Renal pelvis (tissue), 4 donors: Measurements from ENCODE around the gene CDH4. TPM values are rescaled to one million over a fixed set of nuclear protein-coding genes. Genes with fewer than 3 reads are reported as not detected.

Experiments used
- DNase-seq: peaks from one replicate; pipeline ENCODE4 v3.0.0-alpha.2; 2013
- polyA plus RNA-seq, 3 donors: library from polyadenylated mRNA; unstranded; fragments of 120-200 nt; gene quantifications; one replicate each; pipeline ENCODE4 v1.2.1, GENCODE V29; 2013; ENCODE audit not compliant: insufficient read length in 3 of 3

The CDH4 gene
- polyA plus RNA-seq, 3 donors, result 8.4 to 9.5 (median 8.7) TPM

DNA sequence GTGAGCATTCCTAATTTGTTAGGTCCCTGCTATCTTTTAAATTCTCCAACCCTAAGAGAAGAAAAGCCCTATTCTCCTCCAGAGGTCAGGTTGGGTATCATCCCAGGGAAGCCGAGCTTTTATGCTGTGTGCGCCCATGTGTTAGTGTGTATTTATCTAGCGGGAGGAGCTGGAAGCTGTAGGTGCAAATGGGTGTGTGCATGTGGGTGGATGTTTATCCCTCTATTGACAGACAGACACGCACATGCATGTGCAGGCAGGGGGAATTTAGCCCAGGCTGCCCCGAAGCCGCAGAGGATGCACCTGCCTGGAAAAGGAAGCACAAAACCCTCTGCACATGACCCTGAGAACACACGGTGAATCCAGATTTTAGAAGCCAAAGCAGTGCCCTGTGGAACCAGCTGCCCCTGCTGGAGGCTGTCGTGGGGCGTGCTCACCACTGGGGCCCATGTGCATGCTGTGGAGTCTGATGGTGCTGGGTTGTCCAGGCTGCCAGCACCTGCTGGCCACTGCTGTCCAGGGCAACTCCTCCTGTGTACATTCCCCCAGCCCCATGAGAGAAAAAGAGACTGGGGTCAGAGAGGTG, 416.1 kb downstream of the CDH4 start:
- no peak for DNase-seq

DNA sequence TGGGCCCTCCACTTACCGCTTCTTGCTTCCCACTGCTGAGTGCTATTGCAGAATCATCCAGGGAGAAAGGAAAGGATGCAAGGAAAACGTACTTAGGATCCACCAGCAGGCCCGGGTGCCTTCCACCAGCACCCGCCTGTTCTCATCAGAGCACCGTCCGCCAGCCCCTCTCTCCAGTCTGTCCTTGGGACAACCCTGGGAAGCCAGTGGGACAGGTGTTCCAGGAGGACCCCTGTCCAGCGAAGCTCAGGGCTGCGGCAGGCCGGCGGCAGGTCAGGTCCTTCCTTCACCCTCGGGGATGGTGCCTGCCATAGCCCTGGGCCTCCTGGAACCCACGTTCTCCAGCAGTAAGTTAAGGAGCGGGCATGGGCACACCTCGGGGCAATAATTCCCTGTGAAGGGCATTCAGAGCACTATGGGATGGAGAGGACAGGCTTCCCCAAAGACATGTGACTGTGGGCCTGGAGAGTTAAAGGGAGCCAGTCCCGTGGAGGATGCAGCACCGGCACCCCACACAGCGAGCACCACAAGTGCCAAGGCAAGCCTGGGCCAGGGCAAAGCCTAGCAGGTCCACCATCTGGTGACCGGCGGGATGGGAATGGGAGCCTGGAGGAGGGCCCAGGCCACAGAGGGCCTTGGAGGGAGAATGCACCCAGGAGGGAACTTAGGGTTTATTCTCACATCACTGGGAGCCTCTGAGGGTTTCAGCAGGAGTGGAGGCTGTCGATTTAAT, 416.9 kb downstream of the CDH4 start:
- no peak for DNase-seq

DNA sequence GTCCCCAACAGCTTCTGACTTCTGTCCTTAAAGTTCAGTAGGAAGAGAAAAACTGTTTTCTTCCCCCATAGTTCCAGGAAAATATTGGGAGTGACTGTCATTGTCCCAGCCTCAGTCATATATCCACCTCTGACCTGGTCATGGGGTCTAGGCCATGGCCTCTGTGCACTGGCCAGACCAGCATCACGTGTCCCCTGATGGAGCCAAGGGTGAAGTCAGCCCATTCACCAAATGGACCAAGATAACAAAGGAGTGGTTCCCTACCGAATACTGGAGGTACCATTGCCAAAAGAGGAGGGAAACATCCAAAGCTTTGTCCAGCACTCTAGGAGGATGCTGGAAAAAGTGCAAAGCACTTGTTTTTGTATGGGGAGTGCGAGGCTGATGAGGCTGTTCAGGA, 418.2 kb downstream of the CDH4 start:
- DNase-seq, result no peak

DNA sequence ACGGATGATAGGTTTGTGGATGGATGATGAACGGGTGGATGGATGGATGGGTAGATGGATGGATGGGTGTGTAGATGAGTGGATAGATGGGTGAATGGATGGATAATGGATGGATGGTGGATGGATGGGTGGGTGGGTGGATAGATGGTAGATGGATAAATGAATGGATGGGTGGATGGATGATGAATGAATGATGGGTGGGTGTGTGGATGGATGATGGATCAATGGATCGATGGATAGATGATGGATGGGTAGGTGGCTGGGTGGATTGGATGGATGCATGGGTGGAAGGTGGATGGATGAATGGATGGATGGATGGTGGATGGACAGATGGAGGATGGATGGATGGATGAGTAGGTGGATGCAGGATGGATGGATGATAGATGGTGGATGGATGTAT, 419.5 kb downstream of the CDH4 start:
- DNase-seq, result no peak

DNA sequence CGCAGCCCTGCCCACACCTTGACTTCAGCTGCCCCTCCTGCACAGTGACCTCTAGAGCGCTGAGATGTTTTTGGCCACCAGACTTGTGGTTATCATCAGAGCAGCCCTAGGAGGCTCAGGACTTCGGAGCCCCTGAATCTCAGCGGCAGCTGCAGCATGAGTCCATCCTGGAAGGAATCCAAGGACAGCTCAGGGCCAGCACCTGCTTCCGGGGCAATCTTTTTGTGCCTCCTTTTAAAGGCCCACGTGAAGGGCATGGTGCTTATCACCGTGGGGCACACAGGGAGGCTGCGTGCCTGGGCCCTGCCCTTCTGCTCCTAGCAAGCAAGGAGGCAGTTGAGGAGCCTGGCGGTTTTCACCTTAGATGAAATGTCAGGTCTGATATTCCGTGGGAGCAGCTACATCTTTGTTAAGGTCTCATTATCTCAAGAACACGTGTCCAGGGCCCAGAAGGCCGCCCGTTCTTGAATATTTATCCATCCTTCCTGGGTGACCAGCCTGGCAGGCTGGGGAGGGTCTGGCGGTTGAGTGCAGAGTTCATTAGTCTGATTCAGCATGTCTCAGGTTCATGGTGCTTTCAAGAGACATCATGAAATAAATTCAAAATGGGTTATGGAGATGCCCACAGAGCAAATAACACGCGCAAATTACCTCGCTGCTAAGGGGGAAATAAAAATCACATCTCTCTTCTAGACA, 421.2 kb downstream of the CDH4 start:
- DNase-seq, result no peak

DNA sequence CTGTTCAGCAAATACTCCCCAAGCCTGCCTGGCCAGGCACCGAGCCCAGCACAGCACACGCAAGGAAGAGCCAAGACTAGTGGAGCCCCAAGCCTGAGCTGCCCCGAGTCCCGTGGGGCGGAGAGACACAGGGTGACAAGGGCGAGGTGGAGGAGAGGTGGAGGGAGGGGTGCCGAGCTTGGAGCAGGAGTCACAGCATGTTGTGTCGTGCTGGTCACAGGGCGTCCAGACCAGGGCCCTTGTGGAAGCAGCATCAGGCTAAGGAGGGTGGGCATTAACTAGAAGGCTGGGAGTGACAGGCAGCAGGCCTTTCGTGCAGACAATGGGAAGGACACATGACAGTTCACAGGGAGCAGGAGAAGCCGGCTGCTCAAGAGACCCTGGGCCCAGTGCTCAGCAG, 422.1 kb downstream of the CDH4 start:
- no peak for DNase-seq

DNA sequence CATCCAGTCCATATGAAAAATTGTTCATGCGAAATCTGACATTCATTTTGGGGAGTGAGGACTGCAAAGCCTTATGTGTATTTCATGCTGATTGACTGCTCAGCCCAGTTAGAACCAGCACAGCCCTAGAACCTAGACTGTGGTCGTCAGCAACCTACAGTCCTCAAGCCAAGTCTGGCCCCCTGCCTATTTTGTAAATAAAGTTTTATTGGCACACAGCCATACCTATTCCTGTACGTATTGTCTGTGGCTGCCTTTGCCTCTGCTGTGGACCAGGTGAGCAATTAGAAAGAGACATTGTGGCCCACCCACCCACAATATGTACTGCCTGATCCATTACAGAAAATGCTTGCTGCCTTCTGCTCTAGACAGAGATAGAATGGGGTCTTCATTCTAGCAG, 422.6 kb downstream of the CDH4 start:
- DNase-seq, result no peak

DNA sequence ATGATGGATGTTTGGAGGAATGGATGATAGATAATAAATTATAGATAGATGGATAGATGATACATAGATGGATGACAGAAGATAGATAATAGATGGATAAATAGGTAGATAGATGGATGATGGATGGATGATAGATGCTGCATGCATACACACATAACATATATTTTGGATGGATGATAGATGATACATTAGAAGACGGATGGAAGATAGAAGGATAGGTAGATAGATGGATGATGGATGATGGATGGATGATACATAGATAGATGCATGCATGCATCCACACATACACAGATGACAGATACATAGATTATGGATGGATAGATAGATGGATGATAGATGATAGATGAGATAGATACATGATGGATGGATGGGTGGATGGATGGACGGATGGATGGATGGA, 425.9 kb downstream of the CDH4 start:
- DNase-seq, result no peak

DNA sequence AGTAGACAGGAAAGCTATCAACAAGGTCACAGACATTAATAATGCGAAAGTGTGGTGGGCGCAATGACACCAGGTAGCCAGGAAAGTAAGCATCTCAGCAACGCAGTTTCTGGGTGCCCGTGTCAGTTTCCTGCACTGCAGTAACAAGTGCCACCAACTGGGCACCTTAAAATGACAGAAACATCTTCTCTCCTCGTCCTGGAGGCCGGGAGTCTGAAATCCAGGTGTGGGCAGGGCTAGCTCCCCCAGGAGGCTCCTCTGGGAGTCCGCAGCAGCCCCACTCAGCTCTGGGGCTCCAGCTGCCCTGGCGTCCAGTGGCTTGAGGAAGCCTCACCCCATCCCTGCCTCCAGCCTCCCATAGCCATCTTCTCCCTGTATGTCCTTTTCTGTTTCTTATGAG, 426.4 kb downstream of the CDH4 start:
- no peak for DNase-seq

DNA sequence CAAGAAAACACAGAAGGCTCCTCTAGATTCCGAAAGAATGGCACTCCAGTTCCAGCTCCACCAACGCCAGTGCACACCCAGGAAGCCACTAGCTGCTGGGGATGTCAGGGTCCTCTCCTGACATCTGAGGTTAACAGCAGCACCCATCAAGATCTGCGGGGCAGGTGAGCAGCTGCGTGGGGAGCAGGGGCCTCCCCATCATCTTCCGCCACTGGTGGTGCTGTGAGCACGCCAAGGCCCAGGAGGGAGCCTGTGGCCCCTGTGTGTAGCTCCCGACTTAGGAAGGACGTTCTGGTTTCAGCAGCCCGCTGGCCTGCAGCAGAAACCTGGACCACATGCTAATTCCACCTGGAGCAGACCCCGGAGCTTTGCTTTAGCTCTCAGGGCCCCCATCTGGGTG, 427.4 kb downstream of the CDH4 start:
- DNase-seq, result no peak

DNA sequence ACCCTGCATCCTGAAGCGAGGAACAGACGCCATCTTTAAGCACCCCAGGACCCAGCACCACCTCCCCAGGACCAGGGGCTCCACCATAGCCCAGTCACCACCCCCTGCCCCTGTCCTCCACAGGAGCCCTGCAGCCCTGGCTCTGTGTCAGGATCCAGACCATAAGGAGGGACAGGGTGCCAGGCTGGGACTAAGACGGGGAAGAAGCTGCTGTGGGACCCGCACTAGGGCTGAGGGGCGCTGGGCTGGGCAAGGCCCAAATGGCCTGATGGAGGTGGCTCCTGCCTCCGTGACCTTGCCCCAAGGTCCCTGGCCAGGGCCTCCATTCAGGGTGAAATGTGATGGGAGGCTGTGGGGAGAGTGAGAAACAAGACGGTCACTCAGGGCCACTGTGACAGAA, 428.0 kb downstream of the CDH4 start:
- DNase-seq, result no peak

DNA sequence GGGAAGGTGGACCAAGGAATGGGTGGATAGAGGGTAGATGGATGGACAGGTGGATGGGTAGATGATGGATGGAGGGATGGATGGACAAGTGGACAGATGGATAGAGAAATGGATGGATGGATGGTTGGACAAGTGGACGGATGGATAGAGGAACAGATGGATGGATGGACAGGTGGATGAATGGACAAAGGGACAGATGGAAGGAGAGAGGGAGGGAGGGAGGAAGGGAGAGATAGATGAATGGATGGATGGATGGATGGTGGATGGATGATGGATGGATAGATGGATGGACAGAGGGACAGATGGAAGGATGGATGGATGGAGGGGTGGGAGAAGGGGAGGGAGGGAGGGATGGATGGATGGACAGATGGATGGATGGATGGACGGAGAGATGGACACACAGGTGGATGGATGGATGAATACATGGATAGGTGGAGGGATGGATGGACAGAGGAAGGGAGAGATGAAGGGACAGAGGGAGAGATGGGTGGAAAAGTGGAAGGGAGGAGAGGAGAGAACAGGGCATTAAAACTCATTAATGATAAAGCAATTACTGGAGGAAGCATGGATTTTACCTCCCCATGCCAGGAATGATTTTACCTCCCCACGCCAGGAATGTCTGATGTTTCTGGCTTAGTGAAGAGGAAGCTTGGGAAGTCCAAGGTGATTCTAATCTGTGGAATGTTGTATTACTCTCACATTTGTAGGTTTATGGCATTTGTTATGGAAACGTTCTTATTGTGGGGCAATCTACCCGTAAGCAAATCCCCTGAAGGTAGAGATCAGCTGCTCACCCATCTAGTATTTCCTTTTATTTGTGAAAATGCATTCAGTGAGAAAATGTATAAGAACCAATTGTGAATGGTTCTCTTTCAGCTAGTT, 430.3 kb downstream of the CDH4 start:
- no peak for DNase-seq

DNA sequence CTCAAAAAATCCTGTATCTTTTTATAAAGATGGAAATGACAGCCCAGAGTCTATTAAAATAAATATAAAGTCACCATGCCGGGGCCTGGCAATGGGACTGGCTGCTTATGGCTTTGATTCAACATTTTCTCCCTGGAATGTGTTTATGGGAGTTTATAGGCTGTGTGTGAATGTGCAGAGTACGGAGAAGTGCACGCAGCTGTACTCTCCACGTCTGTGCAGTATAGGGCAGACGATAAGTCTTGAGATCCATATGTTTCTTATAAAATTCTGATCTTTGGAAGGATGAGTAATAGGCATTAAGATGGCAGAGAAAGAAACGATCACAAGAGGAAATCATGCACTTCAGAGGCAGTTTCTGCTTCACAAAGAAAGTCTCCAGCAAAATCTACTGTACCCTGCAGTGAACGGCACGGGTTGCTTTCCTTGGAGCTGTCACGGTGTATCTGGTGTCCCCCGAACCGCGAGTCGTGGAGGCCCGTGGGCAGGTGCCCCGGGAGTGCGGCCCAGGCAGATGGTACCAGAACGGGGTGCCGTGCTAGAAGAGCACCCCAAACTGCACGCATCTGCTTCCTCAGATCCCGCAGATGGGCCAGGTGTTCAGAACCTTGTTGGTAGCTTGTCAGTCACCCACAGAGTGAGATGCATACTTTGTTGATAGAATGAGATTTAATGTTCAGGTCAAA, 431.1 kb downstream of the CDH4 start:
- DNase-seq, result no peak

DNA sequence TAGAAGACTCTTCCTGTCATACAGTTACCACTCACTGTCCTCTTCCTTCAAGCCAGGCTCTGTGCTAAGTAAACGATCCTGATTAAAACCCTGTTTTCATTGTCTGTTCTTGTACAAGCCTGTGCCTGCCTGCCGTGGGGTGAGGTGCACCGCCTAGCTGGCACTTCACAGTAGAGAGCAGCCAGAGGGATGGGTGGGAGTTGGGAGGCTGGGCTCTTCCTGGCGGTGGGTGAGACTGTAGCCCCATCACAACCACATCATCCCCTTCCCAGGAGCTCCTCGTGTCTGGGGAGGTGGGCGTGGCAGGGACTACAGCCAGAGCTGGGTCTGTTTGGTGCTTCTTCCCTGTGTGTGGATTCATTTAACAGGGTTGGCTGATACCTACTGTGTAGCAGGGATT, 431.7 kb downstream of the CDH4 start:
- no peak for DNase-seq

DNA sequence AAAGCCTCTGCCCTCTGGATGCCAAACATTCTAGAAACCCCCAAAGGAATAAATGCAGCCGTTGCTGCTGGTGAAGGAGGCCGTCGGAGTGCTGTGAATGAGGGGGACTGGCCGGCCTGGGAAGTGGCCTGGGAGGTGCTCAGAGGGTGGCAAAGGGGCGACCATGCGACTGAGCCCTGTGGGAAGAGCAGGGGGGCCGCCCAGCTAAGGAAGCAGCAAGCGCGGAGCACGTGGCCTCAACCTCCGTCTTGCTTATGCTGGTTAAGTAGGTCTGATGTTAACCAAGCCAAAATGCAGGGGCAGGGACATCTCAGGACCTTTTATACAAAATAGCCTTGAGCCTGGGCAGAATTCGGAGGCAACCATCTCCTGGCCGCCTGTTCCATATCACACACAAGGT, 432.1 kb downstream of the CDH4 start:
- no peak for DNase-seq

DNA sequence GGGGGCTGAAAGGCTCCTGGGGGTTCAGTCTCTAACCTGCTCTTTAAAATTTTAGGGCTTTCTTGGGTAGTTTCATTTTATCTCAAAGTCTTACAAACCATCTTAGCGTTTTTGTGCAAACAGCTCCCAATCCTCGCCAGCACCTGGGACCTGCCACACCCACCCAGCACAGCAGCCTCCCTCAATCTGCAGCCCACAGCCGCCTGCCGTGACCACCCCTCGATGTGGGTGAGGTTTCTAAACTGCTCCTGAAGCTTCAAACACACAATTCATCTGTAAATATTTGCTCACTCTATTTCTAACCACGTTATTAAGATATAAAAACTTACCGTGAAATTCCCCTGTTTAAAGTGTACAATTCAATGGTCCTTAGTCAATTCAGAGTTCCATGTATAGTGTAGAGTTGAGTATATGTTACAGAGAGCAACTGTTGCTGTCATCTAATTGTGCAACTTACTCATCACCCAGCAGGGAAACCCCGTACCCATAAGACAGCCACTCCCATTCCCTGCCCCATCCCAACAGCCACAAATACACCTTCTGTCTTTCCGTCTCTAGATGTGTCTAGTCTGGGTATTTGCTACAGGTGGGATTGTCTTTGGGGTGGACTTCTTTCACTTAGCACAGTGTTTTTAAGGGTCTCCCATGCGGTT, 432.6 kb downstream of the CDH4 start:
- DNase-seq, result no peak

DNA sequence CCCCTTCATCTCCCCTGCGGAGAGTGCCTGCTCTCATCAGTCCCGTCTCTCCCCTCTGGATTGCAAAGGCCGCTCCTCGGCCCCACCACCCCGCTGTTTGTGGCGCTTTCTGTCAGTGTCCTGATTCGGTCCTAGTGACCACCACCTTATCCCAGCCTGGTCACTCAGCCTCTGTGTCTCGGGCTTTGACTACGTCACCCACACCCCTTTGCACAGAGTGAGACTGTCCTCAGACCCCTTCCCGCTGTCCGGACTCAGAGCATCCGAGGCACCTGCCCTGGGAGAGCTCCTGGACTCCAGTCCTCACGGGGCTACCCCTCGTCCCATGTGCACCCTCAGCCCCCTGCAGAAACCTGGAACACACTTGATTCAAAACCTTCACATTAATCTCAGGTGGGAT, 433.4 kb downstream of the CDH4 start:
- DNase-seq, result no peak

DNA sequence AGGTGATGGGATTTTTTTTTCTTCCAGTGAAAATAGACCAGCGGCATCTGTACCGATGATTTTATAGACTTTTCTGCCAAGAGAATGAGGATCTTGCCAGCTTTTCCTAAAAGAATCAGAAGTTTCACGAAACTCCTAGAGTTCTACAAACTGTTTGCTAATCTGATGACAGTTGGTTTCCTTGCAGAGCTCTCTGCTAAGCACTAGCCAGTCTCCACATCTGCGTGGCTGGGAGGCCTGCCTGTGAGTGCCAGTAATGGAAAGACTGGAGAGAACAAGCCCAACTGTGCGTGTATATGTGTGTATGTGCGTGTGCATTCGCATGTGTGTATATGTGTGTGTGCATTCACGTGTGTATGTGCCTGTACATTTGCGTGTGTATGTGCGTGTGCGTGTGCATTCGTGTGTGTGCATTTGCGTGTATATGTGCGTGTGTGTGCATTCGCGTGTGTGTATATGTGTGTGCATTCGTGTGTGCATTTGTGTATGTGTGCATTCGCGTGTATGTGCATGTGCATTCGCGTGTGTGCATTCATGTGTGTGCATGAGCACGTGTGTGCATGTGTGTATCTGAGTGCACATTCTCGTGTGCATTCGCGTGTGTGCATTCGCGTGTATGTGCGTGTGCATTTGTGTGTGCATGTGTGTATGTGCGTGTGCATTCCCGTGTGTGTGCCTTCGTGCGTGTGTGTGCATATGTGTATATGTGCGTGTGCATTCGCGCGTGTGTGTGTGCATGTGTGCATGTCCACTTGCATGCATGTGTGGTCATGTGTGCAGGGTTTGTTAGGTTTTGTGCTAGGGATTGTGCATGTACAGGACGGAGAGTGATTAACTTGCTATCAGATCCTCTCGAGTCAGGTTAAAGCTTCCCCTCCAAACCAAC, 434.2 kb downstream of the CDH4 start:
- DNase-seq, result no peak

DNA sequence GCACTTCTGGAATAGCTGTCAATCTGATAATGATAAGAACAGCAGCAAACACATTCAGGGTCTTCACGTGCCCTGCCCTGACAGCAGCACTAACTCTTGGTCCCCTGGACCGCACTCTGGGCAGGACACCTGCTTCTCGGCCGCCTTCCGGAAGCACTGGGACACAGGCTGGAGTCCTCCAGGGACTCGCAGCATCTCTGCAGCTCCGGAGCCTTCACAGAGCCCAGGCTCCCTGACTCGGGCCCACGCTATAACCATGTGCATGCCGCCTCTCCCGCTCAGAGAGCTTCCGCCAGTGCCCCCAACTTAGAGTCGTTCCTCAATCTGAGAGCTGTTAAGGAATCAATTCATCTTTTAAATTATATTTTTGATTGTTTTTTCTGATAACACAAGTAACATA, 436.4 kb downstream of the CDH4 start:
- DNase-seq, result no peak

DNA sequence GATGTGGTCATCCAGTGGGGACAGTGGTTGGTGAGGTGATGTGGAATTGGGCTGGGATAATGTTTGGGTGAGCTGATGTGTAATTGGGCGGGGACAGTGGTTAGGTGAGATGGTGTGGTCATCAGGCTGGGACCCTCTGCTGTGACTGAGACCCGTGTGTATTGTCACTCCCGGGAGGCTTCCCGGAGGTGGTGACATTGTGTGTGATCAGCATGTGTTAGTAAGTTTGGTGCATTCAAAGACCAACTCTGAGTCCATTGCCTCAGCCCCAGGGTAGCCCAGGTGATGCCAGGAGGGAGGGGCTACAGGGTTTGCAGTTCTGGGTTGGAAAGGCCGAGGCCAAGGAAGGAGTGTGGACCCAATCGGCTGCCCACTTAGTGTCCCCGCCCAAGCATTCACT, 438.1 kb downstream of the CDH4 start:
- DNase-seq, result no peak
